ENCODE results near the gene ELMO3.

DNA sequence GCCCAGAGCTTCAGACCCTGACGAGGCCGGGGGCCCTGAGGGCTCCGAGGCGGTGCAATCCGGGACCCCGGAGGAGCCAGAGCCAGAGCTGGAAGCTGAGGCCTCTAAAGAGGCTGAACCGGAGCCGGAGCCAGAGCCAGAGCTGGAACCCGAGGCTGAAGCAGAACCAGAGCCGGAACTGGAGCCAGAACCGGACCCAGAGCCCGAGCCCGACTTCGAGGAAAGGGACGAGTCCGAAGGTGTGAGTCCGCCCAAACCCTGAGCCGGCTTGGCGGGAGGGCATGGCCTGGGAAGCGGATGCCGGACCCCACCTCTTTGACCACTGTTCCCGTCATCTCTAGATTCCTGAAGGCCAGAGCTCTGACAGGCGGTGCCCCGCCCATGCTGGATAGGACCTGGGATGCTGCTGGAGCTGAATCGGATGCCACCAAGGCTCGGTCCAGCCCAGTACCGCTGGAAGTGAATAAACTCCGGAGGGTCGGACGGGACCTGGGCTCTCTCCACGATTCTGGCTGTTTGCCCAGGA lies 24.2 kb upstream of the ELMO3 start:
- TF ChIP-seq, protein P1, sequence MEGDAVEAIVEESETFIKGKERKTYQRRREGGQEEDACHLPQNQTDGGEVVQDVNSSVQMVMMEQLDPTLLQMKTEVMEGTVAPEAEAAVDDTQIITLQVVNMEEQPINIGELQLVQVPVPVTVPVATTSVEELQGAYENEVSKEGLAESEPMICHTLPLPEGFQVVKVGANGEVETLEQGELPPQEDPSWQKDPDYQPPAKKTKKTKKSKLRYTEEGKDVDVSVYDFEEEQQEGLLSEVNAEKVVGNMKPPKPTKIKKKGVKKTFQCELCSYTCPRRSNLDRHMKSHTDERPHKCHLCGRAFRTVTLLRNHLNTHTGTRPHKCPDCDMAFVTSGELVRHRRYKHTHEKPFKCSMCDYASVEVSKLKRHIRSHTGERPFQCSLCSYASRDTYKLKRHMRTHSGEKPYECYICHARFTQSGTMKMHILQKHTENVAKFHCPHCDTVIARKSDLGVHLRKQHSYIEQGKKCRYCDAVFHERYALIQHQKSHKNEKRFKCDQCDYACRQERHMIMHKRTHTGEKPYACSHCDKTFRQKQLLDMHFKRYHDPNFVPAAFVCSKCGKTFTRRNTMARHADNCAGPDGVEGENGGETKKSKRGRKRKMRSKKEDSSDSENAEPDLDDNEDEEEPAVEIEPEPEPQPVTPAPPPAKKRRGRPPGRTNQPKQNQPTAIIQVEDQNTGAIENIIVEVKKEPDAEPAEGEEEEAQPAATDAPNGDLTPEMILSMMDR (IDR thresholded peaks at IDR 0.05): no peak
- no peak for TF ChIP-seq EZH2 (IDR thresholded peaks at IDR 0.05)
- no peak for TF ChIP-seq EZH2phosphoT487 (IDR thresholded peaks at IDR 0.05)

Data from neural progenitor cell (in vitro differentiated cells).